HG03025 (cell line): Measurements from ENCODE around the gene KCNMB1.

Experiments used
- ATAC-seq: cut with Tn5 transposase; IDR thresholded peaks from one replicate; pipeline ENCODE4 v1.9.1; 2021; ENCODE audit warnings: mild to moderate bottlenecking, moderate library complexity; ENCODE audit not compliant: unreplicated experiment, low FRiP score

The KCNMB1 gene

GRCh38 chr5:170345971-170346370 lies 43.2 kb downstream of the KCNMB1 start:
- ATAC-seq: no peak

GRCh38 chr5:170343177-170343576 lies 46.0 kb downstream of the KCNMB1 start:
- ATAC-seq: no peak

- ATAC-seq: no peak
Observed at GRCh38 chr5:170342153-170342725, 46.9 kb downstream of the KCNMB1 start.

GRCh38 chr5:170341545-170341944 lies 47.6 kb downstream of the KCNMB1 start:
- ATAC-seq: no peak

GRCh38 chr5:170339780-170340167 lies 49.4 kb downstream of the KCNMB1 start:
- ATAC-seq: no peak

GRCh38 chr5:170338933-170339779 lies 50.0 kb downstream of the KCNMB1 start:
- ATAC-seq: peak; percentile 82

- ATAC-seq: no peak
Observed at GRCh38 chr5:170338291-170338690, 50.9 kb downstream of the KCNMB1 start.

- no peak for ATAC-seq
Observed at GRCh38 chr5:170337045-170337733, 52.0 kb downstream of the KCNMB1 start.

GRCh38 chr5:170336065-170336464 lies 53.1 kb downstream of the KCNMB1 start:
- no peak for ATAC-seq

- ATAC-seq: no peak
Observed at GRCh38 chr5:170334626-170335025, 54.5 kb downstream of the KCNMB1 start.

- peak; percentile 57 for ATAC-seq
Observed at GRCh38 chr5:170333161-170333910, 55.8 kb downstream of the KCNMB1 start.

GRCh38 chr5:170332058-170332457 lies 57.1 kb downstream of the KCNMB1 start:
- ATAC-seq: no peak

GRCh38 chr5:170330568-170331054 lies 58.6 kb downstream of the KCNMB1 start:
- no peak for ATAC-seq

GRCh38 chr5:170329524-170329923 lies 59.6 kb downstream of the KCNMB1 start:
- ATAC-seq: no peak

- ATAC-seq: no peak
Observed at GRCh38 chr5:170327829-170328228, 61.3 kb downstream of the KCNMB1 start.

- no peak for ATAC-seq
Observed at GRCh38 chr5:170327168-170327567, 62.0 kb downstream of the KCNMB1 start.
